Measurements from ENCODE around the gene HTR7.

DNA sequence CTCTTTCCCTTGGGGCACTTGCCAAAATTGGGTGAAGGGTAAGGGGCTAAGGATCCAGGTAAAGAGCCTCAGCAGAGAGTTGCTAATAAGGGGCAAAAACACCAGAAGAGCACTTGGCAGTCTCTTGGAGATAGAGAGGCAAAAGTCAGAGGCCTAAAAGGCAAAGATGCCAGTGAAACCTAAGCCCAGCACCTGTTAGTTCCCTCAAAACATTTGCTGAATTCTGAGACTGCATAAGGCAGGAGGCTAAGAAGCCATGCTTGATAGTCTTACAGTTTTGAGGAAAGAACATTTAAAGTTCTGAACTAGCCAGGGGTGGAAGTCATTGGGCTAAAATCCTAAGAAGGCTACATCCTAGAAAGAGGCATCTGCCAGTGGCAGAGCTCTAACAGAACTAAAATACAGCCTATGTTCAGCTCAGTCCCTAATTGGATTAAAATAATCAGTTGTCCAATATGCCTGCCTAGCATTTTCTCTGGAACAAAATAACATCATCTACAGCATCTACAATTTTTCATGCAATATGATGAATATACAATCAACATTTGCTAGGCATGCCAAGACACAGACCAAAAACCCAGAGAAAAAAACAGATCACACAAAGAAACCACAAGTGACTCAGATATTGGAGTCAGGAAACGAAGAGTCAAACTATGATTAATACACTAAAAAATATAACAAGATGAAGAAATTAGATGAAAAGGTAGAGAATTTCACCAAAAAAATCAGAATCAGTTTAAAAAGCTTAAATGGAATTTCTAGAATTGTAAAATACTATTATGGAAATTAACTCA lies 7.7 kb downstream of the HTR7 start:
- TF ChIP-seq, protein P1, sequence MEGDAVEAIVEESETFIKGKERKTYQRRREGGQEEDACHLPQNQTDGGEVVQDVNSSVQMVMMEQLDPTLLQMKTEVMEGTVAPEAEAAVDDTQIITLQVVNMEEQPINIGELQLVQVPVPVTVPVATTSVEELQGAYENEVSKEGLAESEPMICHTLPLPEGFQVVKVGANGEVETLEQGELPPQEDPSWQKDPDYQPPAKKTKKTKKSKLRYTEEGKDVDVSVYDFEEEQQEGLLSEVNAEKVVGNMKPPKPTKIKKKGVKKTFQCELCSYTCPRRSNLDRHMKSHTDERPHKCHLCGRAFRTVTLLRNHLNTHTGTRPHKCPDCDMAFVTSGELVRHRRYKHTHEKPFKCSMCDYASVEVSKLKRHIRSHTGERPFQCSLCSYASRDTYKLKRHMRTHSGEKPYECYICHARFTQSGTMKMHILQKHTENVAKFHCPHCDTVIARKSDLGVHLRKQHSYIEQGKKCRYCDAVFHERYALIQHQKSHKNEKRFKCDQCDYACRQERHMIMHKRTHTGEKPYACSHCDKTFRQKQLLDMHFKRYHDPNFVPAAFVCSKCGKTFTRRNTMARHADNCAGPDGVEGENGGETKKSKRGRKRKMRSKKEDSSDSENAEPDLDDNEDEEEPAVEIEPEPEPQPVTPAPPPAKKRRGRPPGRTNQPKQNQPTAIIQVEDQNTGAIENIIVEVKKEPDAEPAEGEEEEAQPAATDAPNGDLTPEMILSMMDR (IDR thresholded peaks at IDR 0.05; ENCODE audit: insufficient read depth, low read length, poor library complexity, severe bottlenecking) = no peak
- no peak for TF ChIP-seq EZH2phosphoT487 (conservative IDR thresholded peaks at IDR 0.05; ENCODE audit: low read length)

Data from SU-DHL-6 (cell line).